Kasumi-1 (cell line): ENCODE results near the gene POLDIP2.

Experiments used
- DNase-seq, 2 experiments: peaks; one replicate each; lab custom pipeline; 2025; lab: John Stamatoyannopoulos, UW

The POLDIP2 gene, protein sequence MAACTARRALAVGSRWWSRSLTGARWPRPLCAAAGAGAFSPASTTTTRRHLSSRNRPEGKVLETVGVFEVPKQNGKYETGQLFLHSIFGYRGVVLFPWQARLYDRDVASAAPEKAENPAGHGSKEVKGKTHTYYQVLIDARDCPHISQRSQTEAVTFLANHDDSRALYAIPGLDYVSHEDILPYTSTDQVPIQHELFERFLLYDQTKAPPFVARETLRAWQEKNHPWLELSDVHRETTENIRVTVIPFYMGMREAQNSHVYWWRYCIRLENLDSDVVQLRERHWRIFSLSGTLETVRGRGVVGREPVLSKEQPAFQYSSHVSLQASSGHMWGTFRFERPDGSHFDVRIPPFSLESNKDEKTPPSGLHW

DNA sequence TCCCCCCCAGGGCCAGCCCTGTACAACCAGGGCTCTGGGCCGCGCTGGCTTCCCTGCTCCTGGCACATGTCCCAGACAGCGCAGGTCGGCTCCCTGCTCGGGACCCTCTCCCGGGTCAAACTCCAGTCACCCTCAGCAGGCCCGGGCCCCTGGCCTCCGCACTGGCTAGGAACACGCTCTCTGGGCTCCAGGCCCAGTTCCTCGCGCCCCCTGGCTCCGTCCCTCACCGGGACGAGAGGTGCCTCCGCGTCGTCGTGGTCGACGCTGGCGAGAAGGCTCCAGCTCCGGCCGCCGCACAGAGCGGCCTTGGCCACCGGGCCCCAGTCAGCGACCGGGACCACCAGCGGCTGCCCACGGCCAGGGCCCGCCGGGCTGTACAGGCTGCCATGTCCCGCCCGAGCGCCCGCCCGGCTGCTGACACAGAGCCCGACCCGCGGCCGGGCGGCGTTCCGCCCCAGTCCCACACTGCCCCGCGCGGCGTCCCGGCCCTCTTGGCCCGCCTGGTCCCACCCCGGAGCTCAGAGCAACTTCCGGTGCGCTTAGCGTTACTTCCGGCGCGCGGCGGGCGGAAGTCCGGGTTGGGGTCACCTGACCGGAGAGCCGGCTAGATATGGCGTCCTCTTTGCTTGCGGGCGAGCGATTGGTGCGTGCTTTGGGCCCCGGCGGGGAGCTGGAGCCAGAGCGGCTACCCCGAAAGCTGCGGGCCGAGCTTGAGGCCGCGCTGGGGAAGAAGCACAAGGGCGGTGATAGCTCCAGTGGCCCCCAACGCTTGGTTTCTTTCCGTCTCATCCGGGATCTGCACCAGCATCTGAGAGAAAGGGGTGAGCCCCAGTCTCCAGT, at the start of gene POLDIP2:
TSS of gene POLDIP2 (minus strand) at position 467 of the 840 bp plus-strand sequence. CDS start at position 388, 79 bp downstream.
- peak; percentile 87 to 93 for DNase-seq

DNA sequence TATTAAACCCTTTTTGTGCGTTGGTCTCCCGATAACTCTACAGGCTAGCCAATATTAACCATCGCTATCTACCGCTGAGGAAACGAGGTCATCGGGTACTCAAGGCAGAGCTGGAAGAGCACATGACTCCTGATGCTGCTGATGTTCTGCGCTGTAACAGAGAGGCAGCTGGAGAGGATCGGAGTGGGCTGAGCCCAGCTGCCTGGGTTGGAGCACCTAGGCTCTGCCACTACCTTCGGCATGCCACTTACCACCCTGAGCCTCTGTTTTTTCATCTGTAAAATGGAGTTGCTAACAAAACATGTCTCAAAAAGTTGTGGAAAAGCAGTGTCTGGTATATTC, 49.1 kb upstream of the POLDIP2 start:
- no peak for DNase-seq

DNA sequence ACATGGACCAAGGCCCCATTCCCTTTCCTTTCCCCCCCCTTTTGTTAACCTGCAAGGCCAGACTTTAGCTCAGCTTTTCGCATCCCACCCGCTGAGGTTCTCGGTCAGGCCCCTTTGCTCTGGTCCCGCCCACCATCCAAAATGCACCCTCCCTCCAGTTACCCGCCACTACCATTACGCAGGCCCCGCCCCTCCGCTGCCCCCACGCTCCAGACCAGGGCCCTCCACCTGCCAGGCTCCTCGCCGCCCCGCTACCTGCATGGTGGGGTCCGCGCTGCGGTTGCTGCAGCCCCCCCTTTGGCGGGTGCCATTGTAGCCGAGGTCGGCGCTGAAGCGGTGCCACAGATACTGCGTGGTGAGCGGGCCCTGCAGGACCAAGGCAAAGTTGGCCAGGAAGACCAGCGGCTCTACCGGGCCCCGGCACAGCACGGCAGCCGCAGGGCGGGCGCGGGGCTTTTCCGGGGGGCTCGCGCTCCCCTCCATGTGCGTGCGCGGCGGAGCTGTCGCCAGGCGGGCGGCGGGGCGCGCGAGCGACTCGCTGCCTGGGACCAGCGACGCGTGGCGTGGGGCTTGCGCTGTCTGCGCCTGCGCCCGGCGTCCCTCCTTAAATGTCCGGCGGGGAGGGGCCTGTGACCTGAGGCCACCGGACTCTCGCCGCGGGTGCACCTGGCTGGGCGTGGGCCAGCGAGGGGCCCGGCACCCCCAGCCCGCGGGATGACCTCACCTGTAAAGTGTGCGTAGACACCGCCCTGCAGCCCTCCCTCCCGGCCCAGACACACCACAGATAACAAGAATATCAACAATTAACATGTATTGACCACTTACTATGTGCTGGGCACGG, 48.5 kb upstream of the POLDIP2 start, which contains the start of gene SLC46A1:
TSS of gene SLC46A1 (minus strand) at position 581 of the 841 bp plus-strand sequence. CDS start at position 483, 98 bp downstream.
- DNase-seq: peak; percentile 7 to 31

DNA sequence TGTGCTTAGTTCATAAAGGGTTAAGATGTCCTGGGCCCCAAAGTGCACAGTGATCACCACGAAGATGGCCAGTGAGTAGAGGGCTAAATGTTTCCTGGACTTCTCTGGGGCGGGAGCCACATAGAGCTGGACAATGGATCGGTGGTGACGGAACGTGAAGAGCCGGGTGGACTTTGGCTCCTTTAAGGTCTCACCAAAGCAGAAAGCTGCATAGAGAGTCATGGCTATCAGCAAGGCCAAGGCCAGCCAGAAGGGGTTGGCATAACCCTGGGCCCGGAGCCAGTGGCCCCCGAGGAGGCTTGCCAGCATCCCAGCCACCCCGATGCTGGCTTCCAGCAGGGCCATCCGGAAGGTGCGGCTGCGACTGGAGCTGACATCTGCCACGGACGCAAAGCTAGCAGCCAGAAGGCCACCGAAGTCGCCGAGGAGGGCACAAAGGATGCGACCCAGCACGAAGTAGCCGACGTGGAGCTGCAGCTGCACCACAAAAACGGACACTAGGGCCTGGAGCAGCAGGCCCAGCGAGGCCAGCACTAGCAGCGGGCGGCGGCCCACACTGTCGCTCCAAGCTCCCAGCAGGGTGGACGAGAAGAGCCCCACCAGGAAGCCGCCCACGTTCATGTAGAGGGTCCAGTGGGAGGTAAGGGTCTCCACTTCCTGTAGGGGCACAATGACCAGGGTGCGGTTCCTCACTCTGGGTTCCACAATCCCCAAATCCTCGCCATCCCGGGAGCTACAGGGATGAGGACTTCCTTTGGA, 47.7 kb upstream of the POLDIP2 start:
- DNase-seq: no peak

DNA sequence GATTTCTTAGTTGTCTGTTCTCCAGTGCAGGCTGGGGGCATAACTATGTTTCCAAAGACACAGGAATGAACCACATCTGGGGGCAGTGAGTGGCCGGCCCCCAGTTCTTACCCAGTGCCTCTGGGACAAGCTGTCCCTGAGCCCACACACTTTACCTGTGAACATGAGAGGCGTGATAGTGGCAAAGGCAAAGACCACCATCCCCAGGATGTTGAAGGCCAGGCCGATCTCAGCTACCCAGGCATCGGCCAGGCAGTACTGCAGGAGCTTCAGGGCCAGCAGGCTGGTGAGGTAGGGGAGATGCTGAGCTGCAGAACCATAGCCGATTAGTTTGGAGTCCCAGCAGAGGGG, 47.1 kb upstream of the POLDIP2 start:
- DNase-seq: no peak

DNA sequence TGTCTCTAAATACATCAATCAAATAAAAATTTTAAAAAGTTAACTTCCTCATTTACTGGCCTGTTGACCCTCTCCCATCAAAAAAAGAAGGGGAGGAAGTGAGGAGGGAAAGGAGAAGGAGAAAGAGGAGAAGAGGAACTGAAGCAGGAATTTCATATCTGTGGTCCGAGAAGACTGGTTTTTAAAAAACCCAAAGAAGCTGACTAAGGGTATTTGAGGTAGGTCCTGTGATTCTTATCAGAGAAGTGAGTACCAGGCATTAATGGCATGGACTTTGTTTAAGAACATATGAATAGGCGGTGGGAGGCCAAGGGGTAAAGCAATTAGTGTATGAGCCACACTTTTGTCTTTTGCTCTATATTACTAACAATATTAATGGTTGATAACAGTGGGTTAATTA, 46.7 kb upstream of the POLDIP2 start:
- DNase-seq: no peak

DNA sequence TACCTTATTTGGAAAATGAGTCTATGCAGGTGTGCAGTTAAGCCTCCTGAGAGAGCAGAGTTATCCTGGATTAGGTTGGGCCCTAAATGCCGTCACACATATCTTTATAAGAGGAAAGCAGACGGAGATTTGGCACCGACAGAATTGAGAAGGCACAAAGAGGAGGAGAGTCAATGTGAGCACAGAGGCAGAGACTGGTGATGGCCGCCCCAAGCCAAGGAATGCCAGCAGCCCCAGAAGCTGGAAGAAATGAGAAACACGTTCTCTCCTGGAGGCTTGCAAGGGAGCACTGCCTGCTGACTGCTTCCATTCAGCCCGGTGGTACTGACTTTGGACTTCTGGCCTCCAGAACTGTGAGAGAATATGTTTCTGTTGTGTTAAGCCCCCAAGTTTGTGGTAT, 45.5 kb upstream of the POLDIP2 start:
- no peak for DNase-seq

DNA sequence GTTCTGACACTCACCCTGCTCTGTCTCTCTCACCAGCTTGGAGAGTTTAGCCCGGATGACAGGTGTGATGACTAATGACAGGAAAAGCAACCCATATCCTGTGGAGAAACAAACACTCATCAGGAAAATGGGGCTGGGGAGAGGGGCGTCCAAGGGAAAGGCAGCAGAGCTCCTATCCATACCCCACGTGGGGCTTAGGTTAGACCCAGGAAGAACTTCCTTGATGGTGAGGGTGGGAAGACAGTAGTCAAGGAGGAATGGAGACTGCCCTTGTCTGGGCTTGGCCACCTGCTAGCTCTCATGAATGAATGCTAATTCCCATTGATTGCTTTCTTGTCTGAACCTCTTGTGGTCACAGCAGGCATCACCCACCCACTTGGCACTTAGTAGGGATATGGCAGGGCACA, 44.9 kb upstream of the POLDIP2 start:
- DNase-seq: no peak

DNA sequence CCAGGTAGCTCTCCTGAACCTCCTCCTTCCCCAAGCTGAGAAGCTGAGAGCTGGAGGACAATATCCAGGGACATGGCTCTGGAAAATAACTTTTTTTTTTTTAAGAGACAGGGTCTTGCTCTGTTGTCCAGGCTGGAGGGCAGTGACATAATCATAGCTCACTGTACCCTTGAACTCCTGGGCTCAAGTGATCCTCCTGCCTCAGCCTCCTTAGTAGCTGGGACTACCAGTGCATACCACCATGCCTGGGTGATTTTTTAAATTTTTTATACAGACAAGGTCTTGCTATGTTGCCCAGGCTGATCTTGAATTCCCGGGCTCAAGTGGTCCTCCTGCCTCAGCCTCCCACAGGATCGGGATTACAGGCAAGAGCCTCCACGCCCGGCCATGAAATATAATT, 42.5 kb upstream of the POLDIP2 start:
- no peak for DNase-seq

DNA sequence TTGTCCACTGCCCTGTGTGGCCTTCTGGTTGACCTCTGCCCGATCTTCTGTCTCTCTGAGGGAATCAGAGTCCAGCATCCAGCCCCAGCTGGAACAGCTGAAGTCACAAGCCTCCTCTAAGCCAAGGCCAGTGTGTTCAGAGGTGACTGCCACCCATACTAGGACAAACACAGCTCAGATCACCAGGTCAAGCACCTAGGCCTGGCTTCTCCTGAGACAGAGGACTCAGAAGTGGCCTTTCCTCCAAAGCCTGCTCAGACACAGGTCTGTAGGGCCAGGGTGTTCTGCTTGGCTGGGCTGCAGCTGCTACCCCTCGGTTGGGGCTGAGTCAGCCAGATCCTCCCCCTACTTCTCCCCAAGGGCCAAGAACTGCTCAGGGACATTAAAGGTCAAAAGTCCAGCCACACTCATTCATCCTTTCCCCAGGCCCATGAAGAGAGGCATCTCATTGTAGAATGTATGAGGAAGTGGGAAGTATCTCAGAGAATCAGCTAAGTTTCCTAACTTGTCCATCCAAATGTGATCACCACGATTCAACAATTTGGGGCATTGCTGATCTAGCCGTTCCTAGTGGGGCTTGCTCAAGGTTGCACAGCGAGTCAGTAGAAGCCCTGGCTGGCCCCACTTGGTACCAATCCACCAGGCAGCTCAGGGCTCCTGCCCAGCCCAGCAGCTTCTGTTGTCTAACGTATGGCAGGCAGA, 41.1 kb upstream of the POLDIP2 start:
- no peak for DNase-seq

DNA sequence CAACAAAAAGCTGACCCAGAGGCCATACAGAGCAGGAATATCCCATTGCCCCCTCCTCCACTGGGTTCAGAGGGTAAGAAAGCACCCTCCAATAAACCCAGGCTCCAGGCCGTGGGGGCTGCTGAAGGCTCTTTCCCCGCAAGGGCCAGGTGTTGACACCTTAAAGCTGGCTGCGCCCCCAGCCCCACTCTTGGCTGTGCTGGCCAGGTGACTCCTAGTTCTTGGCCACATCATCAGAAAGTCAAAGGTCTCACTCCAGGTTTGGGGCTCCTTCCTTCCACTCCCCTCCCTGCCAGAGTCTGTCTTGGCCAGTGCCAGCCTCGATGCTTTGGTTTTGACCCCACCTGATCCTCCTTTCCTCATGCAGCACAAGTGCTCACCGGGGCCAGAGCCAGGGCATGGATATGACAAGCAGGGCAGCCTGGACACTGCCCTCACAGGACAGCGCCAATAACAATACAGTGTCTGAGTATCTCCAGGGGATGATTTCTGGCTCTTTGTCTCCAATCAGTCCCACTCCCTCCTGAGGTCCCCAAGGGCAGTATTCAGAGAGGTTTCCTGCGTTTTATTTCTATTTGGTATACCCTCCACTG, 40.5 kb upstream of the POLDIP2 start:
- no peak for DNase-seq

DNA sequence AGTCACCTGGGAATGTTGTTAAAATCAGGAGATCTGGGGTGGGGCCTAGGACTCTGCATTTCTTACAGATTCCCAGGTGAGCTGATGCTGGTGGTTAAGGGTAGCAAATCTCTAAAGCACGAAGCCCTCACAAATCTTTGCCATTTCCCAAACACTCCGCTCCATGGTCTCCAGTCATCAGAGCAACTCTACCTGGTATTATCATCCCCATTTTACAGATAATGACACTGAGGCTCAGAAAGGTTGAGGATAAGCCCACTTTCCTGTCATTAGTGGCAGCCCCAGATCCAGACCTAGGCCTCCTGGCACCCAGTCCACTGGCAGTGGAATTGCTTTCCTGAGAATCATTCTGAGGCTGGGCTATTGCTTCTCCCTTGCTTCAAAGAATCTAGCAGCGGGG, 39.9 kb upstream of the POLDIP2 start:
- no peak for DNase-seq

DNA sequence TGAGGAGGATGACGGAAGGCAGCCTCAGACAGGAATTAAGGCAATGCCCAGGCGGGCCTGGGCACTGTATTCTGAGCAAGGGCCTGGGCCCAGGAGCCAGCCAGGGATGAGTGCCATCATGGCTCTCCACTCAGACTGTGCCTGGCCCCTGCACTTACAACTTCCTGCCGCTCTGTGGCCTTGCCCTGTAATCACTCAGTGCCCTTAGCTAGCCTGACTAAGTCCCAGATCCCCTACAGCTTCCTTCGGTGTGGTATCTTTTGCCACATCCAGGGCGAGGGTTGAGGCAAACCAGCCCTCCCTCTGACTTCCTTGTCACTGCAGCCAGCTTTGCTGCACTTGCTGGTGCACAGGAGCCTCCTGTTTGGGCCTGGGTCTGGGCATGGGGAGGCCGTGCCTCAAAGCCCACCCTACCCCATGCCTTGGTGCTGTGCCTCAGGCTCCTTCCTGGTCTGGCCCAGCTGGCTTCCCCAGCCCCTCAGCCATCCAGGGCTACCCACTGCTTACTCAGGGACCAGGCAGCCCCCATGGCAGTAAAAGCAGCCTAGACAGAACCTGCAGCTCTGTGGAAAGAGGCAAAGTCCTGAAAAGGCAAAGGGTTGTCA, 39.4 kb upstream of the POLDIP2 start:
- DNase-seq: no peak

DNA sequence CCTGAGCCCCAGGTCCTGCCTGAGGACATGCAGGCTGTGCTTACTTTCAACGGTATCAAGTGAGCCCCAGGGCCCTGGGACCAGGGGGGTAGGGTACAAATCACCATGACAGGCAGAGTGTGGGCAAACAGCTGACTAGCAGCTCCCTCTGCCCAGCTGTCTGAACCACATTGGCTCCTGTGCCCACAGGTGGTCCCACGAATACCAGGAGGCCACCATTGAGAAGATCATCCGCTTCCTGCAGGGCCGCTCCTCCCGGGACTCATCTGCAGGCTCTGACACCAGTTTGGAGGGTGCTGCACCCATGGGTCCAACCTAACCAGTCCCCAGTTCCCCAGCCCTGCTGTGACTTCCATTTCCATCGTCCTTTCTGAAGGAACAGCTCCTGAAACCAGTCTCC, 38.6 kb upstream of the POLDIP2 start:
- no peak for DNase-seq

DNA sequence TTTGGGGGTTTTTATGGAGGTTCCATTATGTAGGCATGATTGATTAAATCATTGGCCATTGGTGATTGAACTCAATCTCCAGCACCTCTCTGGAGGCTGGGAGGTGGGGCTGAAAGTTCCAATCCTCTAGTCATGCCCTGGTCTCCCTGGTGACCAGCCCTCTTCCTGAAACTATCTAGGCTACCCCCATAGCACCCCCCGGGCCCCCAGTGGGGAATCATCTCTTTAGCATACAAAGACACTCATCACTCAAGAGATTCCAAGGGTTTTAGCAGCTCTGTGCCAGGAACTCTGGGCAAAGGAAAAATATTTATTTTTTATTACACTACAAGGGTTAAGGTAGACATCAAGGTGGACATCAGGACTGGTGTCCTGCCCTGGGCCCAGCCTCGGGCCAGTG, 38.1 kb upstream of the POLDIP2 start:
- DNase-seq: no peak

DNA sequence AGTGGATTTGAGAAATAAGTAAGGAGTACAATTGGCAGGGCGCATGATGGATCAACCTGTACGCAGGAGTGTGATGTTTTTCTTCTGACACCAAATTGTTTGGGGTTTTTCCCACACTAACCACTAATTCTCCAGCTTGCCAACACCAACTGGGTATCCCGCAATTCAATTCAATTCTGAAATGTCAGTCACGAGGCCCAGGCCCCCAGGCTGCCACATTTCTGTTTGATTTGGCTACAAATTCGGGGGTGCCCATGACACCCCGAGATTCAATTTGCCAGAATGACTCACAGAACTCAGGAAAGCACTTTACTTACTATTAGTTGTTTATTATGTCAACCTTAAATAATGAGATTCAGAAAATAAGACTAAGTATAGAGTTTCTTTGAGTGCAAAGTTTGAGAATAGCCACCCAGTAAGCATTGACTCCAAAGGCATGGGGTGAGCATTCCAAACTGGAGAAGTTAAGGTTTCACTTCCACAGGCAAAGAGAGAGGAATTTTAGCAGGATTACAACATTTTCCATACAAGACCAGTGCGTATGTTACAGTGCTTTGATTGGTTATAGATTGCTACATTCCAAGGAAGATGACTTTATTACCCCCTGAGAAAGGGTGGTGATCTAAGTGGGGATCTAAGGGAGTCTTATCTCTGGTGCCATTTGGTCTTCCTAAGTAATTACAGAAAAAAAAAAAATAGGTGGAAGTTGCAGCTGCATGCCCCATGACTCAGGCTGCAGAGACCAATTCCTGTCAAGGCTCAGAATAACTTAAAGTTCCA, 37.2 kb upstream of the POLDIP2 start:
- DNase-seq: no peak

DNA sequence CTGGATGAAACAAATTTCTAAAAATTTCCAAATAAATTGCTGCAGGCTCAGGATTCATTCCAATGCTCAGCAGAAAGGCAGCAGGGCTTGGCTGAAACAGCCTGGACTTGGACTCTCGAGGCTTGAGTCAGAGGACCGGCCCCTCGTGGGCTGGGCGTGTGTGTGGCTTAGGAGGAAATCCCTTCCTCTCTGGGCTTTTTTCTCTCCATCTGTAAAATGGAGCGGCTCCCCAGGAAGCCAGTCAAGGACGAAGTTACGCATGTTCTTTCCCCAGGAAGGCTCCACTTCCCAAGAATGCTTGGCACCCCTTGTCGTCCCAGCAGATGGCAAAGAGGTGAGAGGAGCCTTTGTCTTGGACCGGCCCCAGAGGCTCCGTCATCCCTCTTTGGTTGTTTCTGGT, 35.2 kb upstream of the POLDIP2 start:
- DNase-seq: no peak

DNA sequence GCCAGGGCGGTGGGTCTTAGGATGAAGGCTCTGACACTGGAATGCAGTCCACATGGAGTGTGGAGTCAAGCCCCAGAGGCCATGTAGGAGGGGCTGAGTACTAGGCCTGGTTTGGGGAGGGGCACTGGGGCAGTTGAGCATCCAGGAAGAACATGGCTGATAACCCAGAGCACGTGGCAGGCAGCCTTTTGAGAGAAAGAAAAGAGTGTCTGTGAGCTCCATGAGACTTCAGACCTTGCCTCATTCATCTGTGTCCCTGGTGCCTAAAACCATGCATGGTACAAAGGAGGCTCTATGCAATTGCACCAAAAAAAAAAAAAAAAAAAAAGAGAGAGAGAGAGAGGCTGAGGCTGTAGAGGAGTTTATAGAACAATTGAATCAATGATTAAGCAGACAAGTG, 34.1 kb upstream of the POLDIP2 start:
- DNase-seq: no peak

DNA sequence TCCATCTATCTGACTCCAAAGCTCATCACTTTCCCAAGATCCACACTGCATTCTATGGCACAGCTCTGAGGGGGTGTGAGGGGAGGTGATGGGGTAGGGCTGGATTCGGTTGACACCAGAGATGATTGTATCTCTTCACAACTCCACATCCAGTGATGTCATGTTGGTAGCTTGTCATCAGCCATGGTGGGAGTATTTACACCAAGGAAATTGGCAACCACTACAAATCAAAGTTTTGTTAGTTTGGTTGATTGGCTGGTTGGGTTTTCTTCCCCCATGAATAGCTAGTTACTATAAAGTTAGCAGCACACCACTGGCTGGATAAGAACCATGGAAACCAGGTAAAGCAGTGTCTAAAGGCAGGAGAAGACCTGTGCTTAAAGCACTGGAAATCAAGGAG, 33.7 kb upstream of the POLDIP2 start:
- no peak for DNase-seq
